Activated T-helper 17 cell treated with anti-CD3 and anti-CD28 coated beads, Interleukin-2, amount 50 U/mL, for 72 hours (primary cell): ENCODE data around the gene ANTXR2. TPM values are rescaled to one million over a fixed set of nuclear protein-coding genes. Genes with fewer than 3 reads are reported as not detected.
"Not testable (repeated sequence)": the region's sequence is repeated elsewhere in the genome, so short reads cannot be mapped to it uniquely, and the experiment has no call there.

Source experiments
- ATAC-seq: fragments of 150-1000 bp; cut with Tn5 transposase; replicated peaks from 2 replicates; pipeline ENCODE4 v1.10.0; 2021; ENCODE audit warnings: mild to moderate bottlenecking, moderate library complexity
- H3K27ac Mint-ChIP-seq: one replicate; pipeline ENCODE4 v1.8.0; 2022; ENCODE audit warnings: mixed read lengths
- H3K27me3 Mint-ChIP-seq: one replicate; pipeline ENCODE4 v1.8.0; 2022; ENCODE audit warnings: mixed read lengths
- H3K36me3 Mint-ChIP-seq: one replicate; pipeline ENCODE4 v1.8.0; 2022; ENCODE audit warnings: low read depth, mild to moderate bottlenecking, mixed read lengths
- H3K4me1 Mint-ChIP-seq: one replicate; pipeline ENCODE4 v1.8.0; 2022; ENCODE audit warnings: mixed read lengths
- H3K4me3 Mint-ChIP-seq: one replicate; pipeline ENCODE4 v1.8.0; 2022; ENCODE audit warnings: mild to moderate bottlenecking, mixed read lengths
- H3K9me3 Mint-ChIP-seq: one replicate; pipeline ENCODE4 v1.8.0; 2022; ENCODE audit warnings: mixed read lengths
- total RNA-seq, 2 donors: library from RNA; stranded (reverse); gene quantifications; one replicate each; pipeline ENCODE4 v1.2.3, GENCODE V29; 2022

The ANTXR2 gene
- total RNA-seq: 10 to 100 TPM; 27.4 to 52.5 TPM

GRCh38 chr4:80072744-80073472 lies at the start of gene ANTXR2:
TSS of gene ANTXR2 (minus strand) at chr4:80073229. CDS start at chr4:80072560, 669 bp downstream.
- peak within 1 kb of the TSS; percentile 98 for H3K27ac Mint-ChIP-seq
- peaks cover 57% of the 10 kb centered on the region for H3K36me3 Mint-ChIP-seq
- H3K4me1 Mint-ChIP-seq: peaks cover 50% of the 10 kb centered on the region
- peak within 1 kb of the TSS; percentile 96 for H3K4me3 Mint-ChIP-seq
- no peaks in the 10 kb centered on the region for H3K9me3 Mint-ChIP-seq
- peak; percentile 74 for ATAC-seq
- H3K27me3 Mint-ChIP-seq: no peaks in the 10 kb centered on the region

GRCh38 chr4:80121815-80122214 lies 48.8 kb upstream of the ANTXR2 start:
- not testable (repeated sequence) for H3K36me3 Mint-ChIP-seq, H3K27ac Mint-ChIP-seq, H3K27me3 Mint-ChIP-seq, H3K4me3 Mint-ChIP-seq, H3K9me3 Mint-ChIP-seq, ATAC-seq
- H3K4me1 Mint-ChIP-seq: peaks cover 21% of the 10 kb centered on the region

GRCh38 chr4:80119620-80120019 lies 46.6 kb upstream of the ANTXR2 start:
- not testable (repeated sequence) for ATAC-seq, H3K4me3 Mint-ChIP-seq, H3K36me3 Mint-ChIP-seq, H3K27me3 Mint-ChIP-seq, H3K27ac Mint-ChIP-seq, H3K4me1 Mint-ChIP-seq
- peaks cover 11% of the 10 kb centered on the region for H3K9me3 Mint-ChIP-seq

- no peaks in the 10 kb centered on the region for H3K27me3 Mint-ChIP-seq
- H3K27ac Mint-ChIP-seq: no peak overlapping the region
- H3K9me3 Mint-ChIP-seq: peaks cover 11% of the 10 kb centered on the region
- ATAC-seq: no peak
- no peak overlapping the region for H3K4me3 Mint-ChIP-seq
- H3K36me3 Mint-ChIP-seq: no peaks in the 10 kb centered on the region
- H3K4me1 Mint-ChIP-seq: no peaks in the 10 kb centered on the region
Measured at GRCh38 chr4:80116516-80116915, 43.5 kb upstream of the ANTXR2 start.

GRCh38 chr4:80115368-80116181 lies 42.5 kb upstream of the ANTXR2 start:
- Mint-ChIP-seq H3K27ac (no peak overlapping the region), H3K4me3 (no peak overlapping the region)

GRCh38 chr4:80114732-80115265 lies 41.8 kb upstream of the ANTXR2 start:
- Mint-ChIP-seq H3K9me3 (peaks cover 11% of the 10 kb centered on the region), H3K27ac (no peak overlapping the region), H3K4me1 (no peaks in the 10 kb centered on the region), H3K4me3 (no peak overlapping the region), H3K36me3 (no peaks in the 10 kb centered on the region), H3K27me3 (no peaks in the 10 kb centered on the region)
- no peak for ATAC-seq

More at GRCh38 chr4:80115368-80116181, 42.5 kb upstream of the ANTXR2 start:
- Mint-ChIP-seq H3K27me3 (no peaks in the 10 kb centered on the region), H3K36me3 (no peaks in the 10 kb centered on the region), H3K9me3 (peaks cover 11% of the 10 kb centered on the region), H3K4me1 (no peaks in the 10 kb centered on the region)
- no peak for ATAC-seq

- H3K27me3 Mint-ChIP-seq: no peaks in the 10 kb centered on the region
- no peaks in the 10 kb centered on the region for H3K36me3 Mint-ChIP-seq
- peaks cover 11% of the 10 kb centered on the region for H3K9me3 Mint-ChIP-seq
- H3K4me1 Mint-ChIP-seq: no peaks in the 10 kb centered on the region
- no peak overlapping the region for H3K4me3 Mint-ChIP-seq
- no peak overlapping the region for H3K27ac Mint-ChIP-seq
- no peak for ATAC-seq
Measured at GRCh38 chr4:80113615-80114014, 40.6 kb upstream of the ANTXR2 start.

- Mint-ChIP-seq H3K36me3 (no peaks in the 10 kb centered on the region), H3K4me3 (no peak overlapping the region), H3K9me3 (peaks cover 5% of the 10 kb centered on the region), H3K4me1 (no peaks in the 10 kb centered on the region), H3K27ac (no peak overlapping the region), H3K27me3 (no peaks in the 10 kb centered on the region)
- no peak for ATAC-seq
Measured at GRCh38 chr4:80112236-80112635, 39.2 kb upstream of the ANTXR2 start.

- H3K36me3 Mint-ChIP-seq: no peaks in the 10 kb centered on the region
- H3K4me1 Mint-ChIP-seq: no peaks in the 10 kb centered on the region
- H3K4me3 Mint-ChIP-seq: no peak overlapping the region
- ATAC-seq: no peak
- no peak overlapping the region for H3K27ac Mint-ChIP-seq
- peaks cover 6% of the 10 kb centered on the region for H3K9me3 Mint-ChIP-seq
- H3K27me3 Mint-ChIP-seq: no peaks in the 10 kb centered on the region
Measured at GRCh38 chr4:80111276-80111675, 38.2 kb upstream of the ANTXR2 start.

GRCh38 chr4:80107374-80107773 lies 34.3 kb upstream of the ANTXR2 start:
- no peaks in the 10 kb centered on the region for H3K36me3 Mint-ChIP-seq
- no peaks in the 10 kb centered on the region for H3K4me1 Mint-ChIP-seq
- ATAC-seq: no peak
- H3K9me3 Mint-ChIP-seq: peaks cover 7% of the 10 kb centered on the region
- H3K27me3 Mint-ChIP-seq: no peaks in the 10 kb centered on the region
- H3K4me3 Mint-ChIP-seq: no peak overlapping the region
- no peak overlapping the region for H3K27ac Mint-ChIP-seq

GRCh38 chr4:80104927-80105326 lies 31.9 kb upstream of the ANTXR2 start:
- Mint-ChIP-seq H3K36me3 (no peaks in the 10 kb centered on the region), H3K27me3 (no peaks in the 10 kb centered on the region), H3K4me3 (no peak overlapping the region), H3K9me3 (peaks cover 7% of the 10 kb centered on the region), H3K27ac (no peak overlapping the region), H3K4me1 (peaks cover 9% of the 10 kb centered on the region)
- no peak for ATAC-seq

GRCh38 chr4:80103629-80104028 lies 30.6 kb upstream of the ANTXR2 start:
- no peaks in the 10 kb centered on the region for H3K27me3 Mint-ChIP-seq
- H3K9me3 Mint-ChIP-seq: peaks cover 7% of the 10 kb centered on the region
- no peak overlapping the region for H3K4me3 Mint-ChIP-seq
- H3K4me1 Mint-ChIP-seq: peaks cover 9% of the 10 kb centered on the region
- H3K36me3 Mint-ChIP-seq: no peaks in the 10 kb centered on the region
- ATAC-seq: no peak
- no peak overlapping the region for H3K27ac Mint-ChIP-seq

GRCh38 chr4:80101792-80102116 lies 28.7 kb upstream of the ANTXR2 start:
- ATAC-seq: peak; percentile 85

GRCh38 chr4:80101071-80101791 lies 28.2 kb upstream of the ANTXR2 start:
- Mint-ChIP-seq H3K4me3 (peak overlapping the region; percentile 8), H3K36me3 (no peaks in the 10 kb centered on the region), H3K27ac (peak overlapping the region; percentile 81), H3K27me3 (no peaks in the 10 kb centered on the region), H3K9me3 (peaks cover under 1% of the 10 kb centered on the region), H3K4me1 (peaks cover 9% of the 10 kb centered on the region)
- peak; percentile 72 for ATAC-seq

More at GRCh38 chr4:80101792-80102116, 28.7 kb upstream of the ANTXR2 start:
- Mint-ChIP-seq H3K4me1 (peaks cover 9% of the 10 kb centered on the region), H3K36me3 (no peaks in the 10 kb centered on the region), H3K27ac (peak overlapping the region; percentile 81), H3K9me3 (peaks cover 6% of the 10 kb centered on the region), H3K4me3 (peak overlapping the region; percentile 8), H3K27me3 (no peaks in the 10 kb centered on the region)
